HG02623 (cell line): Measurements from ENCODE around the gene SYNDIG1L.

ENCODE experiments used
- ATAC-seq: cut with Tn5 transposase; IDR thresholded peaks from one replicate; pipeline ENCODE4 v1.9.1; 2021; ENCODE audit warnings: moderate library complexity; ENCODE audit not compliant: unreplicated experiment

The SYNDIG1L gene

GRCh38 chr14:74429991-74430390, 4.0 kb upstream of the SYNDIG1L start:
- no peak for ATAC-seq

GRCh38 chr14:74429221-74429691, 3.2 kb upstream of the SYNDIG1L start:
- ATAC-seq: no peak

- no peak for ATAC-seq
Measured at GRCh38 chr14:74427651-74428050, 1.6 kb upstream of the SYNDIG1L start.

GRCh38 chr14:74425525-74426201, 347 bp downstream of the SYNDIG1L start:
- ATAC-seq: no peak

- ATAC-seq: no peak
Measured at GRCh38 chr14:74424606-74425005, 1.4 kb downstream of the SYNDIG1L start.

GRCh38 chr14:74423246-74423645, 2.8 kb downstream of the SYNDIG1L start:
- no peak for ATAC-seq

GRCh38 chr14:74421981-74422380, 4.0 kb downstream of the SYNDIG1L start:
- ATAC-seq: no peak

- ATAC-seq: no peak
Measured at GRCh38 chr14:74419086-74419485, 6.9 kb downstream of the SYNDIG1L start.

- ATAC-seq: no peak
Measured at GRCh38 chr14:74418031-74418430, 8.0 kb downstream of the SYNDIG1L start.

- ATAC-seq: no peak
Measured at GRCh38 chr14:74417611-74418010, 8.4 kb downstream of the SYNDIG1L start.

GRCh38 chr14:74417201-74417600, 8.8 kb downstream of the SYNDIG1L start:
- ATAC-seq: no peak

- no peak for ATAC-seq
Measured at GRCh38 chr14:74415115-74415437, 10.9 kb downstream of the SYNDIG1L start.

GRCh38 chr14:74414403-74415114, 11.5 kb downstream of the SYNDIG1L start:
- ATAC-seq: no peak

- ATAC-seq: no peak
Measured at GRCh38 chr14:74413627-74414026, 12.4 kb downstream of the SYNDIG1L start.

GRCh38 chr14:74412753-74413152, 13.3 kb downstream of the SYNDIG1L start:
- ATAC-seq: no peak

- no peak for ATAC-seq
Measured at GRCh38 chr14:74411671-74412070, 14.3 kb downstream of the SYNDIG1L start.

- ATAC-seq: no peak
Measured at GRCh38 chr14:74409441-74409840, 16.6 kb downstream of the SYNDIG1L start.

GRCh38 chr14:74408870-74409269, 17.1 kb downstream of the SYNDIG1L start:
- ATAC-seq: no peak

- no peak for ATAC-seq
Measured at GRCh38 chr14:74407801-74408154, 18.2 kb downstream of the SYNDIG1L start.

GRCh38 chr14:74407021-74407800, 18.8 kb downstream of the SYNDIG1L start:
- ATAC-seq: no peak

GRCh38 chr14:74405663-74406062, 20.3 kb downstream of the SYNDIG1L start:
- ATAC-seq: no peak

GRCh38 chr14:74404435-74404834, 21.6 kb downstream of the SYNDIG1L start:
- no peak for ATAC-seq
